T-helper 1 cell (primary cell): ENCODE data around the gene CPSF7.
"Not testable (repeated sequence)": the region's sequence is repeated elsewhere in the genome, so short reads cannot be mapped to it uniquely, and the experiment has no call there.

Experiments
- DNase-seq, 5 donors: peaks; one replicate each; pipeline ENCODE4 v3.0.0-alpha.2; 2012 to 2020

Gene CPSF7

GRCh38 chr11:61439615-61440014 is 9.8 kb upstream of the CPSF7 start:
- no peak for DNase-seq

GRCh38 chr11:61437496-61437895 is 7.7 kb upstream of the CPSF7 start:
- no peak for DNase-seq

- DNase-seq = not testable (repeated sequence)
Observed at GRCh38 chr11:61430839-61431238, 1.1 kb upstream of the CPSF7 start.

GRCh38 chr11:61429346-61429690 is 457 bp downstream of the CPSF7 start:
- DNase-seq = peak; percentile 53 to 73 (median 63)

GRCh38 chr11:61425367-61426131 is 4.2 kb downstream of the CPSF7 start:
- no peak for DNase-seq

GRCh38 chr11:61422226-61422625 is 7.5 kb downstream of the CPSF7 start:
- DNase-seq = no peak

GRCh38 chr11:61418136-61418535 is 11.6 kb downstream of the CPSF7 start:
- DNase-seq = no peak

GRCh38 chr11:61417670-61418069 is 12.1 kb downstream of the CPSF7 start:
- no peak for DNase-seq

GRCh38 chr11:61416941-61417340 is 12.8 kb downstream of the CPSF7 start:
- DNase-seq = no peak

- DNase-seq = no peak
Observed at GRCh38 chr11:61415381-61415780, 14.4 kb downstream of the CPSF7 start.

- DNase-seq = no peak
Observed at GRCh38 chr11:61414547-61414946, 15.2 kb downstream of the CPSF7 start.

- no peak for DNase-seq
Observed at GRCh38 chr11:61413496-61413895, 16.3 kb downstream of the CPSF7 start.

GRCh38 chr11:61411589-61411988 is 18.2 kb downstream of the CPSF7 start:
- no peak for DNase-seq

GRCh38 chr11:61406991-61407728 is 22.6 kb downstream of the CPSF7 start:
- DNase-seq = no peak

GRCh38 chr11:61406067-61406466 is 23.7 kb downstream of the CPSF7 start:
- no peak for DNase-seq

GRCh38 chr11:61404641-61405040 is 25.1 kb downstream of the CPSF7 start:
- no peak for DNase-seq

GRCh38 chr11:61404103-61404502 is 25.7 kb downstream of the CPSF7 start:
- DNase-seq = no peak

- no peak for DNase-seq
Observed at GRCh38 chr11:61403658-61404057, 26.1 kb downstream of the CPSF7 start.

GRCh38 chr11:61401573-61401972 is 28.2 kb downstream of the CPSF7 start:
- no peak for DNase-seq

GRCh38 chr11:61401173-61401572 is 28.6 kb downstream of the CPSF7 start:
- no peak for DNase-seq

GRCh38 chr11:61392981-61393595 is 36.7 kb downstream of the CPSF7 start:
- peak in 1 of 5 donors; percentile 3 for DNase-seq

GRCh38 chr11:61390161-61390560 is 39.6 kb downstream of the CPSF7 start:
- DNase-seq = no peak

- DNase-seq = no peak
Observed at GRCh38 chr11:61384271-61385242, 45.2 kb downstream of the CPSF7 start.
